ENCODE data around the gene PUM2. TPM values are rescaled to one million over a fixed set of nuclear protein-coding genes. Genes with fewer than 3 reads are reported as not detected.
"Not testable (repeated sequence)": the region's sequence is repeated elsewhere in the genome, so short reads cannot be mapped to it uniquely, and the experiment has no call there.

The PUM2 gene
- total RNA-seq, 1 donor from 2014 or later: 130 TPM

- peaks cover 6% of the 10 kb centered on the region for H3K4me1 Mint-ChIP-seq
- intact Hi-C loops (cut with micrococcal nuclease): no loop called here
- H3K4me3 Mint-ChIP-seq: no peak overlapping the region
- no peaks in the 10 kb centered on the region for H3K27me3 Mint-ChIP-seq
- peaks cover 33% of the 10 kb centered on the region for H3K36me3 Mint-ChIP-seq (ENCODE audit: low read depth)
- H3K9me3 Mint-ChIP-seq: no peaks in the 10 kb centered on the region
- DNase-seq: no peak
- H3K27ac Mint-ChIP-seq: no peak overlapping the region
These were observed 68.8 kb downstream of the PUM2 start for GRCh38 chr2:20281876-20282275.

- no peaks in the 10 kb centered on the region for H3K9me3 Mint-ChIP-seq
- H3K27me3 Mint-ChIP-seq: no peaks in the 10 kb centered on the region
- H3K4me1 Mint-ChIP-seq: no peaks in the 10 kb centered on the region
- H3K36me3 Mint-ChIP-seq (ENCODE audit: low read depth): peaks cover 34% of the 10 kb centered on the region
- no peak for DNase-seq
- no peak overlapping the region for H3K4me3 Mint-ChIP-seq
- H3K27ac Mint-ChIP-seq: no peak overlapping the region
- intact Hi-C loops (cut with micrococcal nuclease): no loop called here
These were observed 77.6 kb downstream of the PUM2 start for GRCh38 chr2:20273042-20273441.

GRCh38 chr2:20268317-20268716 is 82.3 kb downstream of the PUM2 start:
- H3K27me3 Mint-ChIP-seq; intact Hi-C loops (cut with micrococcal nuclease); H3K4me1 Mint-ChIP-seq; H3K27ac Mint-ChIP-seq; H3K9me3 Mint-ChIP-seq; H3K4me3 Mint-ChIP-seq; DNase-seq: not testable (repeated sequence)
- H3K36me3 Mint-ChIP-seq (ENCODE audit: low read depth): peaks cover 49% of the 10 kb centered on the region

- peaks cover 49% of the 10 kb centered on the region for H3K36me3 Mint-ChIP-seq (ENCODE audit: low read depth)
- peaks cover 8% of the 10 kb centered on the region for H3K4me1 Mint-ChIP-seq
- intact Hi-C loops (cut with micrococcal nuclease): no loop called here
- H3K9me3 Mint-ChIP-seq: no peaks in the 10 kb centered on the region
- no peaks in the 10 kb centered on the region for H3K27me3 Mint-ChIP-seq
- H3K27ac Mint-ChIP-seq: peak overlapping the region; percentile 24
- no peak for DNase-seq
- no peak overlapping the region for H3K4me3 Mint-ChIP-seq
These were observed 83.1 kb downstream of the PUM2 start for GRCh38 chr2:20267529-20267928.

- peaks cover 48% of the 10 kb centered on the region for H3K36me3 Mint-ChIP-seq (ENCODE audit: low read depth)
- no peaks in the 10 kb centered on the region for H3K27me3 Mint-ChIP-seq
- peaks cover 8% of the 10 kb centered on the region for H3K4me1 Mint-ChIP-seq
- no peak overlapping the region for H3K4me3 Mint-ChIP-seq
- no peak for DNase-seq
- H3K27ac Mint-ChIP-seq: no peak overlapping the region
- intact Hi-C loops (cut with micrococcal nuclease): loop anchor here (2.0 kb wide), 1 partner anchor 20 kb away; no protein-coding TSS in a partner anchor
- H3K9me3 Mint-ChIP-seq: no peaks in the 10 kb centered on the region
These were observed 86.0 kb downstream of the PUM2 start for GRCh38 chr2:20264629-20265028.

GRCh38 chr2:20257411-20257810 is 93.2 kb downstream of the PUM2 start:
- Mint-ChIP-seq H3K9me3 (no peaks in the 10 kb centered on the region), H3K4me1 (no peaks in the 10 kb centered on the region), H3K4me3 (no peak overlapping the region), H3K27ac (no peak overlapping the region), H3K27me3 (no peaks in the 10 kb centered on the region), H3K36me3 (ENCODE audit: low read depth) (peaks cover 45% of the 10 kb centered on the region)
- intact Hi-C loops (cut with micrococcal nuclease): loop anchor here (5.0 kb wide), 1 partner anchor 40 kb away; no protein-coding TSS in a partner anchor
- no peak for DNase-seq

GRCh38 chr2:20254731-20255130 is 95.9 kb downstream of the PUM2 start:
- intact Hi-C loops (cut with micrococcal nuclease): loop anchor here (5.0 kb wide), 1 partner anchor 43 kb away; no protein-coding TSS in a partner anchor
- Mint-ChIP-seq H3K36me3 (ENCODE audit: low read depth) (peaks cover 54% of the 10 kb centered on the region), H3K9me3 (no peaks in the 10 kb centered on the region), H3K4me1 (no peaks in the 10 kb centered on the region), H3K27me3 (no peaks in the 10 kb centered on the region), H3K27ac (no peak overlapping the region), H3K4me3 (no peak overlapping the region)
- DNase-seq: no peak

GRCh38 chr2:20250436-20250835 is 100.2 kb downstream of the PUM2 start:
- Mint-ChIP-seq H3K9me3 (no peaks in the 10 kb centered on the region), H3K4me3 (no peak overlapping the region), H3K36me3 (ENCODE audit: low read depth) (peaks cover 59% of the 10 kb centered on the region), H3K27ac (no peak overlapping the region), H3K4me1 (no peaks in the 10 kb centered on the region), H3K27me3 (no peaks in the 10 kb centered on the region)
- intact Hi-C loops (cut with micrococcal nuclease): no loop called here
- no peak for DNase-seq

GRCh38 chr2:20249170-20249569 is 101.5 kb downstream of the PUM2 start:
- intact Hi-C loops (cut with micrococcal nuclease): no loop called here
- Mint-ChIP-seq H3K36me3 (ENCODE audit: low read depth) (peaks cover 52% of the 10 kb centered on the region), H3K27me3 (no peaks in the 10 kb centered on the region), H3K4me3 (no peak overlapping the region), H3K9me3 (no peaks in the 10 kb centered on the region), H3K4me1 (no peaks in the 10 kb centered on the region), H3K27ac (no peak overlapping the region)
- DNase-seq: no peak

GRCh38 chr2:20247084-20247483 is 103.6 kb downstream of the PUM2 start:
- peak; percentile 49 for DNase-seq
- peaks cover under 1% of the 10 kb centered on the region for H3K4me1 Mint-ChIP-seq
- H3K27ac Mint-ChIP-seq: no peak overlapping the region
- no peaks in the 10 kb centered on the region for H3K27me3 Mint-ChIP-seq
- peaks cover 34% of the 10 kb centered on the region for H3K36me3 Mint-ChIP-seq (ENCODE audit: low read depth)
- H3K9me3 Mint-ChIP-seq: no peaks in the 10 kb centered on the region
- no peak overlapping the region for H3K4me3 Mint-ChIP-seq
- intact Hi-C loops (cut with micrococcal nuclease): no loop called here

GRCh38 chr2:20243637-20244036 is 107.0 kb downstream of the PUM2 start:
- H3K27ac Mint-ChIP-seq, H3K4me1 Mint-ChIP-seq, H3K4me3 Mint-ChIP-seq, H3K27me3 Mint-ChIP-seq, H3K9me3 Mint-ChIP-seq: not testable (repeated sequence)
- peaks cover 12% of the 10 kb centered on the region for H3K36me3 Mint-ChIP-seq (ENCODE audit: low read depth)
- intact Hi-C loops (cut with micrococcal nuclease): loop anchor here (5.0 kb wide), 3 partner anchors 44 to 409 kb away; partner anchors contain the start of gene HS1BP3
- peak; percentile 38 for DNase-seq

- Mint-ChIP-seq H3K27me3 (peaks cover 9% of the 10 kb centered on the region), H3K4me1 (peaks cover 3% of the 10 kb centered on the region), H3K27ac (no peak overlapping the region), H3K4me3 (no peak overlapping the region), H3K36me3 (ENCODE audit: low read depth) (peaks cover 8% of the 10 kb centered on the region), H3K9me3 (no peaks in the 10 kb centered on the region)
- no peak for DNase-seq
- intact Hi-C loops (cut with micrococcal nuclease): loop anchor here (5.0 kb wide), 3 partner anchors 44 to 409 kb away; partner anchors contain the start of gene HS1BP3
These were observed 107.8 kb downstream of the PUM2 start for GRCh38 chr2:20242727-20243377.

- peak; percentile 80 for DNase-seq
- Mint-ChIP-seq H3K36me3 (ENCODE audit: low read depth) (peaks cover 5% of the 10 kb centered on the region), H3K4me1 (peaks cover 3% of the 10 kb centered on the region), H3K27ac (no peak overlapping the region), H3K4me3 (peak overlapping the region; percentile 37), H3K9me3 (no peaks in the 10 kb centered on the region), H3K27me3 (peaks cover 14% of the 10 kb centered on the region)
- intact Hi-C loops (cut with micrococcal nuclease): loop anchor here (5.0 kb wide), 3 partner anchors 45 to 410 kb away; partner anchors contain the start of gene HS1BP3
These were observed 108.5 kb downstream of the PUM2 start for GRCh38 chr2:20241973-20242726.

GRCh38 chr2:20240291-20240690 is 110.4 kb downstream of the PUM2 start:
- intact Hi-C loops (cut with micrococcal nuclease): loop anchor here (5.0 kb wide), 3 partner anchors 47 to 412 kb away; partner anchors contain the start of gene HS1BP3
- H3K27me3 Mint-ChIP-seq: peaks cover 19% of the 10 kb centered on the region

More at GRCh38 chr2:20240291-20240690, 110.4 kb downstream of the PUM2 start:
- H3K36me3 Mint-ChIP-seq (ENCODE audit: low read depth); H3K27ac Mint-ChIP-seq; DNase-seq; H3K9me3 Mint-ChIP-seq; H3K4me1 Mint-ChIP-seq; H3K4me3 Mint-ChIP-seq: not testable (repeated sequence)

All from activated CD4-positive, alpha-beta T cell treated with anti-CD3 and anti-CD28 coated beads, Interleukin-2, amount 10 ng/mL, durations not matched to agents 24 days and 14 days (primary cell).